ENCODE data around the gene PRDM2.

DNA sequence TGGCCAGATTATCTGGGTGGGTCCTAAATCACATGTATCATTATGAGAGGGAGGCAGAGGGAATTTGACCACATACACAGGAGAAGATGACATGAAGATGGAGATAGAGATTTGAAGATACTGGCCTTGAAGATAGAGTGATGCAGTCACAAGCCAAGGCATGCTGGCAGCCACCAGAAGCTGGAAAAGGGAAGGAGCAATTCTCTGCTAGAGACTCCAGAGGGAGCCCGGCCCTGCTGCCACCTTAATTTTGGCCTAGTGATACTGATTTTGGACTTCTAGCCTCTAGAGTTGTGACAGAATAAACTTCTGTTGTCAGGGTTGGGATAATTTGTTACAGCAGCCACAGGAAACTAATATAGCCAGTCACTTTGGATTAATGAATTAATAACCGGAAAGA lies 2.2 kb upstream of the PRDM2 start:
- TF ChIP-seq CTCF (IDR thresholded peaks at IDR 0.05): no peak
- no peak for TF ChIP-seq POLR2A (IDR thresholded peaks at IDR 0.05)
- TF ChIP-seq EP300 (IDR thresholded peaks at IDR 0.05): no peak

Measured in ovary (tissue), 3 donors.